Measurements from ENCODE around the gene TMEM244.

The TMEM244 gene

DNA sequence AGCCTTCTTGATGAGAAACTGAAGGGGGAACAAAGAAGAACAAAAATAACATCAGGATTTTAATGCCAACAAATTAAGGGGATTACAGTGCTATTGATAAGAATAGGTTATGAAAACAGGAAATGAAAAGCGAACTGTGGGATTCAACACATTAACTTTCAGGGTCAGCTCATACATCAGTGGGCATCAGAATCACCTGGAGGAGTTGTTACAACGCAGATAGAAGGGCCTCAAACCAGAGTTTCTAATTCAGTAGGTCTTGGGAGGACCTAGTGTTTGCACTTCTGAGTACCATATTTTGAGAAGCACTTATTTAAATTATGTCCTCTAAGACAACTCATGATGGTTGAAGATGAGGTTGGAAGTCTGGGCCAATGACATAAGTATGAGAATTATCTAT, 5.6 kb upstream of the TMEM244 start:
- DNase-seq (ENCODE audit: low read depth): no peak
- TF ChIP-seq, protein P1, sequence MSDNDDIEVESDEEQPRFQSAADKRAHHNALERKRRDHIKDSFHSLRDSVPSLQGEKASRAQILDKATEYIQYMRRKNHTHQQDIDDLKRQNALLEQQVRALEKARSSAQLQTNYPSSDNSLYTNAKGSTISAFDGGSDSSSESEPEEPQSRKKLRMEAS (IDR thresholded peaks at IDR 0.05; ENCODE audit: low read depth, low read length): no peak
- TF ChIP-seq, protein P2, sequence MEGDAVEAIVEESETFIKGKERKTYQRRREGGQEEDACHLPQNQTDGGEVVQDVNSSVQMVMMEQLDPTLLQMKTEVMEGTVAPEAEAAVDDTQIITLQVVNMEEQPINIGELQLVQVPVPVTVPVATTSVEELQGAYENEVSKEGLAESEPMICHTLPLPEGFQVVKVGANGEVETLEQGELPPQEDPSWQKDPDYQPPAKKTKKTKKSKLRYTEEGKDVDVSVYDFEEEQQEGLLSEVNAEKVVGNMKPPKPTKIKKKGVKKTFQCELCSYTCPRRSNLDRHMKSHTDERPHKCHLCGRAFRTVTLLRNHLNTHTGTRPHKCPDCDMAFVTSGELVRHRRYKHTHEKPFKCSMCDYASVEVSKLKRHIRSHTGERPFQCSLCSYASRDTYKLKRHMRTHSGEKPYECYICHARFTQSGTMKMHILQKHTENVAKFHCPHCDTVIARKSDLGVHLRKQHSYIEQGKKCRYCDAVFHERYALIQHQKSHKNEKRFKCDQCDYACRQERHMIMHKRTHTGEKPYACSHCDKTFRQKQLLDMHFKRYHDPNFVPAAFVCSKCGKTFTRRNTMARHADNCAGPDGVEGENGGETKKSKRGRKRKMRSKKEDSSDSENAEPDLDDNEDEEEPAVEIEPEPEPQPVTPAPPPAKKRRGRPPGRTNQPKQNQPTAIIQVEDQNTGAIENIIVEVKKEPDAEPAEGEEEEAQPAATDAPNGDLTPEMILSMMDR (IDR thresholded peaks at IDR 0.05; ENCODE audit: low read depth, low read length): no peak
- no peak for TF ChIP-seq MYC (IDR thresholded peaks at IDR 0.05; ENCODE audit: low read depth, low read length)
- TF ChIP-seq POLR2A (IDR thresholded peaks at IDR 0.05; ENCODE audit: extremely low read depth, insufficient read length): no peak

DNA sequence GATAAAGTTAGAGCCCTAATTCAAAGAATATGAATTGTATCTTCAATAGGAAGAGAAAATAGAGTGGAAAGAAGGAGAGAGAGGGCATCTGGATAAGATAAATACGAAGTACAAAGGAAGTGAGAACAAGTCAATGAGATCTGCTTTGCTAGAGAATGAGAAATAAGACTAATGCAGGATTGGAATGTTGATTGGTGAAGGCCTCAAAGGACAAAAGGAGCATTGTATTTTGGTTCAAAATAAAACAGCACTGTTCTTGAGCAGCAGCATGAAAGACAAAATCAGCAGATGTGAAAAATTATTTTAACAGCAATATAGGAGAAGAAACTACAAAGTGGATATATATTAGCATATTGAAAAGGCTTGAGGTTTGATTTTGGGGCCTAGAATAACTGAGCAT, 5.1 kb upstream of the TMEM244 start:
- DNase-seq (ENCODE audit: low read depth): no peak
- H3K4me3 ChIP-seq (ENCODE audit: low read depth, low read length): no peak overlapping the region
- TF ChIP-seq POLR2A (IDR thresholded peaks at IDR 0.05; ENCODE audit: extremely low read depth, insufficient read length) (no peak), MYC (IDR thresholded peaks at IDR 0.05; ENCODE audit: low read depth, low read length) (no peak)
- TF ChIP-seq, protein P1 (IDR thresholded peaks at IDR 0.05; ENCODE audit: low read depth, low read length): no peak
- TF ChIP-seq, protein P2 (IDR thresholded peaks at IDR 0.05; ENCODE audit: low read depth, low read length): no peak

More for the DNA sequence above, 5.6 kb upstream of the TMEM244 start:
- H3K4me3 ChIP-seq (ENCODE audit: low read depth, low read length): no peak overlapping the region

DNA sequence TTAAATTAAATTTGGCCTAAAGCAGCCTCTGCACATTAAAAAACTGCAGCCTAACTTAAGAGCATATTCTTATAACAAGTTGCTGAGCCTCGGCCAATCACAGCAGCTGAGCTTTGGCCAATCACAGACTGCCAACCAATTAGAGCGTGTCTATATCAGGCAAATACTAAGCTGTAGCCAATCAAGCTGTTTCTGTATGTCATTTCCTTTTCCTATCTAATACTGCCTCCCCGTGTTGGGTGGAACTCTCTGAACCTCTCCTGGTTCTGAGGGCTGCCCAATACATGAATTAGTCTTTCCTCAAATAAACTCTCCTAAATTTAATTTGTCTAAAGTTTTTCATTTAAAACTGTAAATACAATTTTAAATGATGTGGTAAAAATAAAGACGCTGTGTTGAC, 3.9 kb upstream of the TMEM244 start:
- no peak overlapping the region for H3K4me3 ChIP-seq (ENCODE audit: low read depth, low read length)
- TF ChIP-seq, protein P2 (IDR thresholded peaks at IDR 0.05; ENCODE audit: low read depth, low read length): no peak
- TF ChIP-seq MYC (IDR thresholded peaks at IDR 0.05; ENCODE audit: low read depth, low read length) (no peak), POLR2A (IDR thresholded peaks at IDR 0.05; ENCODE audit: extremely low read depth, insufficient read length) (no peak)
- TF ChIP-seq, protein P1 (IDR thresholded peaks at IDR 0.05; ENCODE audit: low read depth, low read length): no peak
- DNase-seq (ENCODE audit: low read depth): peak; percentile 13

DNA sequence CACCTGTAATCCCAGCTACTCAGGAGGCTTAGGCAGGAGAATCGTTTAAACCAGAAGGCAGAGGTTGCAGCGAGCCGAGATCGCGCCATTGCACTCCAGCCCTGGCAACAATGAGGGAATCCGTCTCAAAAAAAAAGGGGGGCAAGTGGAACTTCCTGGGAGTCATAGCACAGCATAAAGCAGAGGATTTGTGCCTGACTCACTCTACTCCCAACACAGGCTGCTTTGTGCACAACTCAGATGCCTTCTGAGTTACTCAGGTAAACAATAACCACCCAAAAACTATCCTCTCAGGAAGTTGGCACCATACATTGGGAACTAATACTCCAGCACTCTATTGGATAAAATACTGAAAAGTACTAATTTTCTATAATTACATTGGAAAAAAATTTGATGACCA, 2.5 kb upstream of the TMEM244 start:
- H3K4me3 ChIP-seq (ENCODE audit: low read depth, low read length): no peak overlapping the region
- no peak for TF ChIP-seq MYC (IDR thresholded peaks at IDR 0.05; ENCODE audit: low read depth, low read length)
- TF ChIP-seq, protein P2 (IDR thresholded peaks at IDR 0.05; ENCODE audit: low read depth, low read length): no peak
- TF ChIP-seq POLR2A (IDR thresholded peaks at IDR 0.05; ENCODE audit: extremely low read depth, insufficient read length): no peak
- TF ChIP-seq, protein P1 (IDR thresholded peaks at IDR 0.05; ENCODE audit: low read depth, low read length): no peak

DNA sequence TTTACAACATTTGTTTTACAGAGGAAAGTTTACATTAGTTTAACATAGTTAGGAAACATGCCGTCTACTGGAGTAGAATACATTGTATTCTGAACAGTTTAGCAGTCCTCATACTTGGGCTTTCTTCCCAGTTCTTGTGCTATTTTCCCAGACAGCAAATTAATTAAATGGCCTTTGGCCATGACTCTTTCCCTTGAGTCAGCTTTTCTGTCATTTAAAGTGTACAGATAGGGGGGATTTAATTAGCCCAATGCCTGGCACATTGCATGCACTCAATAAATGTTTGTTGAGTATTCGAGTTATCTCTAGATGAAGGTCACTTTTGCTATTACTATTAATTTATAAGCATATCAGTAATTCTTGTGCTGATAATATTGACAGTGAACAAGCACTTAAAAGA, 1.6 kb downstream of the TMEM244 start:
- no peak for DNase-seq (ENCODE audit: low read depth)
- TF ChIP-seq, protein P2 (IDR thresholded peaks at IDR 0.05; ENCODE audit: low read depth, low read length): no peak
- TF ChIP-seq MYC (IDR thresholded peaks at IDR 0.05; ENCODE audit: low read depth, low read length): no peak
- TF ChIP-seq, protein P1 (IDR thresholded peaks at IDR 0.05; ENCODE audit: low read depth, low read length): no peak
- no peak for TF ChIP-seq POLR2A (IDR thresholded peaks at IDR 0.05; ENCODE audit: extremely low read depth, insufficient read length)
- H3K4me3 ChIP-seq (ENCODE audit: low read depth, low read length): no peak overlapping the region

More for the DNA sequence above, 2.5 kb upstream of the TMEM244 start:
- no peak for DNase-seq (ENCODE audit: low read depth)
